Activated T-cell treated with anti-CD3 and anti-CD28 coated beads, Interleukin-2, amount 50 U/mL, for 4 hours (primary cell): ENCODE data around the gene CTU2. TPM values are rescaled to one million over a fixed set of nuclear protein-coding genes. Genes with fewer than 3 reads are reported as not detected.
A peak's percentile ranks its signal among the peaks of the same experiment; 100 is the strongest.

Source experiments
- ATAC-seq, 2 donors: fragments of 200-7000 bp; cut with Tn5 transposase; one replicate each; pipeline ENCODE4 v1.10.0; 2021
- DNase-seq: peaks from one replicate; pipeline ENCODE4 v3.0.0-alpha.2; 2020
- H3K27me3 Mint-ChIP-seq: one replicate; pipeline ENCODE4 v1.8.0; 2021; ENCODE audit warnings: low read depth, mixed read lengths
- H3K36me3 Mint-ChIP-seq: one replicate; pipeline ENCODE4 v1.8.0; 2022; ENCODE audit warnings: mixed read lengths; ENCODE audit not compliant: insufficient read depth
- H3K4me1 Mint-ChIP-seq: one replicate; pipeline ENCODE4 v1.8.0; 2021; ENCODE audit warnings: low read depth, mixed read lengths
- H3K4me3 Mint-ChIP-seq: one replicate; pipeline ENCODE4 v1.8.0; 2021; ENCODE audit warnings: mild to moderate bottlenecking, moderate library complexity, mixed read lengths
- H3K9me3 Mint-ChIP-seq: one replicate; pipeline ENCODE4 v1.8.0; 2021; ENCODE audit warnings: mixed read lengths
- total RNA-seq, 3 donors: library from RNA; stranded (reverse); gene quantifications; one replicate each; pipeline ENCODE4 v1.2.1, GENCODE V29; 2021

Gene CTU2
- total RNA-seq, 3 donors from 2014 or later: 96.8 to 129 (median 116) TPM

DNA sequence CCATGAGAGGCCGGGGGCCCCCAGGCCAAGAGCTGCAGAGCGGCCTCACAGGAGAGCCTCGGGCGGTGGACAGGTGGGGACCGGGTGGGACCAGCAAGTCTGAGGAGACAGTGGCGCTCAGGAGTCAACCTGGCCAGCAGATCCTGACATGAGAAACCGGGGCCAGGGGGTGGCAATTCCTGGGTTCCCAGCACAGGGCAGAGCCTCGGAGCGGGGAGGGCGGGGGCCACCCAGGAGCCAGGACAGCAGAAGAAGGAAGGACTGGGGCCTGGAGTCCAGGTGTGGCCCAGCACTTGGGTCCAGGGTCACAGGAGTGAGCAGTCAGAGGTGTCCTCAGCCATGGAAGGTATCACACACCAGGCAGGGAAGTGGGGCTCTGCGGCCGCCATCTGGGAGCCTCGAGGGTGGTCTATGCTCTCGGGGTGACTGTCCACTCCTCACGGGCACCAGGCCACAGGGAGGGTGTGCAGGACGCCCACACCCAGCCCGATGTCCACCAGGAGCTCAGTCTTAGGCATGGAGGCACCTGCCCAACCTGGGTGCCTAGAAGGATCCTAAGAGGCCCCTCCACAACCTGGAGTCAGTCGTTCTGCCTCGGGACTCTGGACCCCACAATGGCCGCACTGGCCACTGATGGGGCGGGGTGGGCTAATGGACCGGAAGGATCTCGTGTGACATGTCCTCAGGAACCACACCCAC is 49.6 kb downstream of the CTU2 start:
- H3K4me3 Mint-ChIP-seq: no peak overlapping the region
- peaks cover 30% of the 10 kb centered on the region for H3K4me1 Mint-ChIP-seq
- H3K9me3 Mint-ChIP-seq: no peaks in the 10 kb centered on the region
- no peak for ATAC-seq
- no peaks in the 10 kb centered on the region for H3K36me3 Mint-ChIP-seq
- H3K27me3 Mint-ChIP-seq: no peaks in the 10 kb centered on the region
- DNase-seq: no peak

DNA sequence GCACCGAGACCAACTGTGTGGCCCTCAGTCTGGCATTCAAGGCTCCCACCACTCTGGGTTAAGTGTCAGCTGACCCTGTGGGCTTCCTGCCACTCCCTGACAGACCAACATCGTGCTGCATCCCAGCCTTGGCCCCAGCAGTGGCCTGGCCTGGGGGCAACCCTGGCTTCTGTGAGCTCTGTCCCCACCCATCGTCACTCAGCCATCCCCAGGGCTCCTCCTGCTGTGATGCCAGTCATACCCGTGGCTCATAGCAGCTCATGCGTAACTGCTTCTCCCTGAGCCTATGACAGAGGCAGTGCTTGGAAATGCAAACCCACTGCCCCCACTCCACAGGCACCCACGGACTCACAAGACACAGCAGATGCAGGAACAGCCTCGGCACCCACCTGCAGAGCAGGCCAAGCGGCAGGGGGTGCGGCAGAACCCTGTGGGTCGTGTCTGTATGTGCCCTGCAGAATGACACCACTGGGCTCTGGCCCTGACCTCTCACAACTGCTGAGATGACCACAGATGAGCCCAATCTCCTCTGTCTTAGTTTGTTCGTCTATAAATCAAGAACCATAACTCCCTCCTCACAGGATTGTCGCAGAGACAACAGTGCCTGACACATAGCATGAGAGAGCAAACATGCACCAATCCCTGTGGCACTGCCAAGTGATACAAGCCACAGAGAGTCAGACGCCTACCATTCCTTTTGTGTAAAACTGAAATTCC is 52.1 kb downstream of the CTU2 start:
- Mint-ChIP-seq H3K27me3 (no peaks in the 10 kb centered on the region), H3K4me3 (no peak overlapping the region), H3K36me3 (no peaks in the 10 kb centered on the region), H3K9me3 (no peaks in the 10 kb centered on the region), H3K4me1 (peaks cover 29% of the 10 kb centered on the region)
- no peak for ATAC-seq
- no peak for DNase-seq

DNA sequence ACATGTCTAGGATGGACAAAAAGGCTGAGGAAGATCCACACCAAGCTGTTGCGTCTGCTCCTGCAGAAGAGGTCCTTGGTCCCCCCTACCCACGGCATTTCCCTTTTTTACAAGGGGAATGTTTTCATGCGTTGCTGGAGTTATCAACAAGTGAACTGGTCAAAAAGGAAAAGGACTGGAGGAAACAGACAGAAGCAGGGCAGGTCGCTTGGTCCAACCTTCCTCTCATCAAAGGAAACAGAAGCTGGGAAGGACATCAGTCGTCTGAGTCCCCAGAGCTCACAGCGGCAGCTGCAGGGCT is 52.6 kb downstream of the CTU2 start:
- Mint-ChIP-seq H3K4me1 (peaks cover 28% of the 10 kb centered on the region), H3K9me3 (no peaks in the 10 kb centered on the region), H3K36me3 (no peaks in the 10 kb centered on the region), H3K27me3 (no peaks in the 10 kb centered on the region), H3K4me3 (no peak overlapping the region)
- no peak for ATAC-seq
- DNase-seq: no peak

DNA sequence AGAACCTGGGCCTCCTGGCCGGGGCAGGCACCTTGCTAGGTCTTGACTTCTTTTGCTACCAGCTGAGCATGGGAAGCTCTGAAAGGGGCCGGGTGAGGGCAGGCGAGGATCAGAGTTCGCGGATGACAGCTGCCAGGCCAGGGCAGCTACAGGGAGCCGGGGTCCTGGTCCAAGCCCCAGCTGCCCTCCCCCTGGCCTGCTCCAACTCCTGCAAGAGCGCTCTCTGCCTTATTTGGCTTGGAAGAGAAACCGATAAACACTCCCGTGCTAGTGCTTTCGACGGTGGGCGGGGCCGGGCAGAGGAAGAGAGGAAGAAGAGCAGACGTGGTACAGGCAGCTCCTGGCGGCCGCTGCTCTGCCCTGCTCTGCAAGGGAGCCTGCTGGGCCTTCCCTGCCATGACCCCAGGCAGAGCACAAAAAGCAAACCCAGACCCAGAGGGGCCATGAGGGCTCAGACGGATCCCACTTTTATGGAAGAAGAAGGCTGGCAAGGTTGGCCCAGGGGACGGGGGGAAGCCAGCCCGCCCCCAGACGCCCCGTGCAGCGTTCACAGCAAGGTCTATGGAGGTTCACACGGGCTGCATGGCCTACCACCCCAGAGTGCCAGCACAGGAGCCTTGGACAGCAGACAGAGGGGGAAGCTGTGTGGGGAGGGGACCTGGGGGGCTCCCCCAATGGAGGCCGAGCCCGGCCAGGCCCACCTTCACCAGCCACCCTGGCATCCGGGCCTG is 53.1 kb downstream of the CTU2 start:
- H3K9me3 Mint-ChIP-seq: no peaks in the 10 kb centered on the region
- no peaks in the 10 kb centered on the region for H3K27me3 Mint-ChIP-seq
- peak overlapping the region; percentile 43 for H3K4me3 Mint-ChIP-seq
- DNase-seq: peak; percentile 38
- no peaks in the 10 kb centered on the region for H3K36me3 Mint-ChIP-seq
- peak; percentile 63 to 81 for ATAC-seq
- H3K4me1 Mint-ChIP-seq: peaks cover 28% of the 10 kb centered on the region

DNA sequence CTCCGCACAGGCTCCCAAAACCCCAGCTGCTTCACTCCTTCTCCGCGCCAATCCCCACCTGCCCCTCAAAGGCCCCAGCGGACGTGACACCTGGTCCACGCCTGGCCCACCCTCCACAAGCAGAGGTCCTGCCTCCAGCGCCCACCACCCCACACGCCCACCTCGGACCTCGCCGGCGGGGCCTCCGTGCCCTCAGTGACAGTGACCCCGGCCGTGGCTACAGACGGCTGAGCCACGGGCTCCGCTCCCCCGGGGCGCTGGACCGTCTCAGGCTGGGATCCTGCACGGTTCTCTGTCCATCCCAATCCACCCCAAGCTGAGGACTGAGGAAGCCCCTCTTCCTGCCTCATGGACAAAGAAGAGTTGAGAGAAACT is 53.7 kb downstream of the CTU2 start:
- DNase-seq: no peak
- Mint-ChIP-seq H3K27me3 (no peaks in the 10 kb centered on the region), H3K4me3 (no peak overlapping the region), H3K36me3 (no peaks in the 10 kb centered on the region), H3K9me3 (no peaks in the 10 kb centered on the region), H3K4me1 (peaks cover 28% of the 10 kb centered on the region)
- ATAC-seq: no peak

DNA sequence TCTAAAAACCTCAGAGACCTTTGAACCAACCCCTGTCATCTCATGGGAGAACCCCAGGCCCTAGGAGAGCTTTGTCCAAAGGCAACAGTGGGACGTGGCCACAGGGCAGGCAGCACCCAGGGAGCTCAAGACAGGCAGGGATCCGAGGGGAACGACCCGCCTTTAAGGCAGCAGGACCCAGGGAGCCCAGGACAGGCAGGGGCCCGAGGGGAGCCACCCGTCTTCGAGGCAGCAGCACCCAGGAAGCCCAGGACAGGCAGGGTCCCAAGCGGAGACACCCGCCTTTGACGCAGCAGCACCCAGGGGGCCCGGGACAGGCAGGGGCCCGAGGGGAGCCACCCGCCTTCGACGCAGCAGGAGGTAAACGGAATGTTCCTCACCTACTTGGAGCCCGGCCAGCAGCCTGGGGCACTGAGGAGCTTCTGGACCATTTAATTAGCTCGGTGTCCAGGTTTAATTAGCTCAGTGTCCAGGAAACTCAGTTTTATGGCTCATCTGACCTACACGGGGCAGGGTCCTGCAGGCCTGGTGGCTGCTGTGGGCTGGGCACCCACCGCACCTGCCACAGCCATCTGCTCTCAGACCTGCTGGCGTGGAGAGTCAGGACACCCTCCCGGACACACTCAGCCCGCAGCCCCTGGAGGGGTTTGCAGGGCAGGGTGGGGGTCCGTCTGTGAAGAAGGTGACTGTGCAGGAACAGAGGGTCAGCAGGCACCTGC is 54.3 kb downstream of the CTU2 start:
- DNase-seq (no peak), ATAC-seq (no peak)
- Mint-ChIP-seq H3K36me3 (no peaks in the 10 kb centered on the region), H3K27me3 (no peaks in the 10 kb centered on the region), H3K4me1 (peaks cover 26% of the 10 kb centered on the region), H3K9me3 (no peaks in the 10 kb centered on the region), H3K4me3 (no peak overlapping the region)

DNA sequence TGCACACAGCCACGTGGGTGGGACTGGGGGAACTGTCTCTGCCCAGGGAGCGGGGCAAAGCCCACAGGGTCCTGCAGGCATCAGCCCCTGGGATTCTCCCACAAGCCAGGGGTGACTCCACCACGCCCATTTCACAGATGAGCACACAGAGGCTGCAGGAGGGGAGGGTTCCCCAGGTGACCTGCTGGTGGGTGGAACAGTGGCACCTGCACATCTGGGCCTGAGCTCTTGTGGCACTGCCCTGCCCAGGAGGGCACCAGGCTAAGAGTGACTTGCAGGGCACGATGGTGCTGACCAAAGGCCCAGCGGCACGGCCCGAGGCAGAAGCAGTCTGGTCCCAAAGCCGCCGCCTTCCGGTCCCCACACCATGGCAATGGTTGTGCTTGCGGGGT is 54.8 kb downstream of the CTU2 start:
- DNase-seq: no peak
- no peaks in the 10 kb centered on the region for H3K36me3 Mint-ChIP-seq
- H3K27me3 Mint-ChIP-seq: no peaks in the 10 kb centered on the region
- no peaks in the 10 kb centered on the region for H3K9me3 Mint-ChIP-seq
- ATAC-seq: no peak
- peaks cover 31% of the 10 kb centered on the region for H3K4me1 Mint-ChIP-seq
- H3K4me3 Mint-ChIP-seq: no peak overlapping the region

DNA sequence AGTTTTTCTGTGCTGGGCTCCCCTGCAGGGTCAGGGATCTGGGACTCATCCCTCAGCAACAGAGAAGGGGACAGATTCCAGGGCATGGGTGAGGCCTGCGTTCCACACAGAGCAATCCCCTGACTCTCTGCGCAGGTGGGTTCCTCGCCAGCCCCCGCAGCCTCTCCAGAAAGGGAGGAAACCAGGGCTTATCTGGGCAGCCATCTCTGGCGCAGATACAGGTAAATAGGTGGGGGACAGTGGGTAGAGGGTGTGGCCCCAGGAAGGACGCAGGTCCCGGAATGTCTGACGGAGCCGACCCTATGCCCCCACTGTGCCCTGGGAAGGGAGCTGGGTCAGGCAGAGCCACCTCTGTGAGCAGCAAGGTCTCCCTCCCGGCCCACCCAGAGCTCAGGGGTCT is 55.5 kb downstream of the CTU2 start:
- H3K36me3 Mint-ChIP-seq: no peaks in the 10 kb centered on the region
- H3K27me3 Mint-ChIP-seq: no peaks in the 10 kb centered on the region
- peaks cover 33% of the 10 kb centered on the region for H3K4me1 Mint-ChIP-seq
- no peak for DNase-seq
- H3K9me3 Mint-ChIP-seq: no peaks in the 10 kb centered on the region
- no peak for ATAC-seq
- no peak overlapping the region for H3K4me3 Mint-ChIP-seq

DNA sequence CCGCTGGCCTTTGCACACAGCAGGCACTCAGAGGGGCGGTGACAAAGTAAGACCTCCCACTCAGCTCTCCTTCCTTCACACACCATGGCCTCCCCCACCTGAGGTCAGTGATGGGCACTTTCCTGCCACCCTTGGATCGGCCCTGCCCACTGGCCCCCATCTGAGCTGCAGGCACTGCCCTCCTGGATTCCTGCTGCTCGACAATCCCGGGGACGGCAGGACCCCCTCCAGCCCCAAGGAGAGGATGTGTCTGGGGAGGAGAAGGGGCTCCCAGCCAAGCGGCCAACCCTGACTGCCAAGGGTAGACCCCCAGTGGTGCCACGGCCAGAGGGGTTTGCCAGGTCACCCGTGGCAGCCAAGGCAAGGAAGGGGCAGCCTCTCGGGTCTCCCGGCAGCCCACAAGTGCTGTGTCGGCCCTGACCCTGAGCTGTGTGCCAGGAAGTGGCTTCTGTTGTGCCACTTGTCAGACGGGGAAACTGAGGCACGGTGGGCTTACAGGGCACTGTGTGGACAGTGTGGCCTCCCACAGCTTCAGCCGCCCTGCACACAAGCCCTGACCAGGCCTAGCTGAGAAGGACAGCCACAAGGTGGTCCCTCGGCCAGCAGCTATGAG is 56.1 kb downstream of the CTU2 start:
- DNase-seq (no peak), ATAC-seq (no peak)
- Mint-ChIP-seq H3K9me3 (no peaks in the 10 kb centered on the region), H3K4me1 (peaks cover 38% of the 10 kb centered on the region), H3K27me3 (no peaks in the 10 kb centered on the region), H3K4me3 (no peak overlapping the region), H3K36me3 (no peaks in the 10 kb centered on the region)

DNA sequence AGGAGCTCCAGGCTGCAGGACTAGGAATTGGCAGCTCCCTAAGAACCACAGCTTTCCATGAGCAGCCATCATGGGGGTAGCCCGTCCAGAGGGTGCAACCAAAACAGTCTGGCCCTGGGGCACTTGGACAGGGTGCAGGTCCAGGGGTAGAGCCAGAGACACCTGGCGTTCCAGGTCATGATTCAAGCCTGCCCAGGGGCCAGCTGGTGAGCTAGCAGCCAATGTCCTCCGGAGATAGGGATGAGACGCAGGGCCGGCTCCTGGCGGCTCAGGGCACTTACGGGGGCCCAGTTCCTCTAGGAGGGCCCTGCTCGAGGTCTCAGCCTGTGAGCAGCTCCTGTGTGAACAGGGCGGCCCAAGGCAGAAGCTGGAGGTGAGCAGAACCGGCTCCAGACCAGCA is 56.6 kb downstream of the CTU2 start:
- ATAC-seq: no peak
- H3K4me1 Mint-ChIP-seq: peaks cover 42% of the 10 kb centered on the region
- no peaks in the 10 kb centered on the region for H3K9me3 Mint-ChIP-seq

DNA sequence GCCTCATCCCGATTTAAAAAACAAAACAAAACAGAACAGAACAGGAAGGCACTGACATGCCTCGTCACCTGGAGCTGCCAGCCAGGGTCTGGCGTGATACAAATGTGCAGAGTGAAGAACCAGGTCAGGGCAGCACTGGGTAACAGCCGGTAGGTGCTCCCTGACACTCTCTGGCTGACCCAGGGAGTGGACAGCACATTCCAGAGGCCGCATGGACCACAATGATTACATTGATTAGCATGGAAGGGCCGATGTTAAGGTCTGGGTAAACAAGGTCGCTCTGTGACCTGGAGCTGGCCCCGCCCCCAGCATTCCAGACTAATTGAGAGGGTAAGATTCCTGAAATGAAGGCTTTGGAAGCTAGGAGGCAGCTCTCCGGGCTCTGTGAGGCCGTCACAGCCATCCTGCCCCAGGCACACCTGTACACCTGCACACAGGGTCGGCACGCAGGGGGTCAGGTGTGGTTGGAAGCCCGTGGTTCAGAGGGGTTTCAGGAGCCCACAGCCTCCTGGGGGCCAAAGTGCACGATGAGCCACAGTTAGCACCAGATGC is 57.3 kb downstream of the CTU2 start:
- peaks cover 38% of the 10 kb centered on the region for H3K4me1 Mint-ChIP-seq
- H3K27me3 Mint-ChIP-seq: no peaks in the 10 kb centered on the region
- H3K9me3 Mint-ChIP-seq: no peaks in the 10 kb centered on the region
- H3K4me3 Mint-ChIP-seq: no peak overlapping the region
- no peak for ATAC-seq
- no peaks in the 10 kb centered on the region for H3K36me3 Mint-ChIP-seq
- no peak for DNase-seq

More for the DNA sequence above, 56.6 kb downstream of the CTU2 start:
- H3K36me3 Mint-ChIP-seq: no peaks in the 10 kb centered on the region
- H3K4me3 Mint-ChIP-seq: no peak overlapping the region
- no peaks in the 10 kb centered on the region for H3K27me3 Mint-ChIP-seq
- no peak for DNase-seq

DNA sequence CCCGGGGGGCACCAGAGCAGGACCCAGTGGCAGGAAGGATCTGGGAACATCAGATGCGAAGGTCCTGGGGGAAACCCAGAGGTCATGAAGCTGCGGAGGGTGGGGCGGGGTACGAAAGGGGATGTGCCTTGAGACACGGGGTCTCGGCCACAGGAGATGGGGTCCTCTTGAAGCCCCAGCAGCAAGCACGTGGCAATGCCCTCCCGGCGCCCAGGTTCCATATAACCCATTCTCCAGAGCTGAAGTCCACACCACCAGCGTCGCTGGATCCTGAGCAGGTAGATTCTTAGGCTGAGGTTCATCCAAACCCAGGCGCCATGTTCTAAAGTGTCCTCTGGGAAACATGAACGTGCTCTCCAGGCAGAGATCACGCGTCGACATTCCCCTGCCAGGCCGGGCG is 57.8 kb downstream of the CTU2 start:
- no peak overlapping the region for H3K4me3 Mint-ChIP-seq
- no peaks in the 10 kb centered on the region for H3K36me3 Mint-ChIP-seq
- ATAC-seq: no peak
- H3K27me3 Mint-ChIP-seq: no peaks in the 10 kb centered on the region
- H3K9me3 Mint-ChIP-seq: no peaks in the 10 kb centered on the region
- no peak for DNase-seq
- H3K4me1 Mint-ChIP-seq: peaks cover 35% of the 10 kb centered on the region

DNA sequence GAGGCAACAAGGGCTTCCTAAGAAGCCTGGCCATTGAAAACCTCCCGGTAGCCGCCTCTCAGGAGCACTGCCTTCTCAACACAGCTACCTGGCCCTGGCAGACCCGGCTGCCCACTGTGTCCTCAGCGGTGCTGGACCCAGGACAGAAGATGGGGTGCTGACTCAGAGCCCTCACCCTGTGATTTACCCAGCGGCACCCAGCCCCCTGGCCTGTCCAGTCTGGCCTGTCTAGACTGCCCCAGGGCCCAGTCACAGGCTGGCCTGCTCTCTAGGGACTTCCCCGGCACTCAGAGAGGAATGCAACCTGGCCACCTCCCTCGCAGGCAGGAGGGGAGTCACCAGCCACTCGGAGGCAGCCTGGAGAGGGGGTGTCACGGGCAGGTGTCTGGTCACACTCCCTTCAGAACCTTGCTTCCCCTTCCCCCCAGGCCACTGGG is 58.6 kb downstream of the CTU2 start:
- Mint-ChIP-seq H3K9me3 (no peaks in the 10 kb centered on the region), H3K36me3 (no peaks in the 10 kb centered on the region), H3K4me3 (no peak overlapping the region), H3K27me3 (no peaks in the 10 kb centered on the region), H3K4me1 (peaks cover 35% of the 10 kb centered on the region)
- no peak for DNase-seq
- no peak for ATAC-seq
